GM21526 (cell line): ENCODE results near the gene RABL2A.
"Not testable (repeated sequence)": the region's sequence is repeated elsewhere in the genome, so short reads cannot be mapped to it uniquely, and the experiment has no call there.

Experiments
- ATAC-seq: cut with Tn5 transposase; IDR thresholded peaks from one replicate; pipeline ENCODE4 v1.9.1; 2021; ENCODE audit warnings: moderate library complexity; ENCODE audit not compliant: unreplicated experiment, low FRiP score

The RABL2A gene

DNA sequence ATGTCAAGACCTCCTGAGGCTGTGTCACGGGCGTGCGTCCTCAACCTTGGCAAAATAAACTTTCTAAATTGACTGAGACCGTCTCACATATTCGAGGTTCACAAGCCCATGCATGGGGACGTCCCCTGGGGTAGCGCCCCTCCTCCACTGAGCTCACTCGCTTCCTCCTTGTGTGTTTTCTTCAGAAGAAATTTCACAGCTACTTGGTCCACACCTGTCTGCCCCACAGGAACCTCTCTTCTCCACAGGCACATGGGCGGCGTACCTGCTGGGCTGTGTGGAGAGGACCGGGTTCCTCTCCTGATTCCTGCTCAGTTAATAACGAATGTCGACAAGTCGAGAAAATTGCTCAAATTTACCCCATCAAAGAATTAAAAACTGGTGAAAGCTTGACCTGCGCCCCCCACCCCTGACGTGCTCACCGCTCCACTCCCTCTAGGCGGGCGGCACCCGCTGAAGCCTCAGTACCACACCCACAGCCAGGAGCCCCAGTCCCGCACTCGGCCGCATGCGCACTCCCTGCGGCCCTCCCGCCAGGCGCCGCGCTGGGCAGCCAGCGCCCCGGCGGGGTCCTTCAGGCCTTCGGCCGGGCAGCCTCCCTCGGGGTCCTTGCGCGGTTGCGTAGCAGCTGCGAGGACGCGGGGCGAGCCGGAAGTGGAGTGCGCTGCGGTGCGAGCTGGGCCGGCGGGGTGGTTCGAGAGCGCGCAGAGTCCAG, at the start of gene RABL2A:
Gene RABL2A (plus strand): TSS at position 651 of the 715 bp plus-strand sequence. CDS start 1,341 bp downstream, outside the sequence.
- peak; percentile 94 for ATAC-seq

DNA sequence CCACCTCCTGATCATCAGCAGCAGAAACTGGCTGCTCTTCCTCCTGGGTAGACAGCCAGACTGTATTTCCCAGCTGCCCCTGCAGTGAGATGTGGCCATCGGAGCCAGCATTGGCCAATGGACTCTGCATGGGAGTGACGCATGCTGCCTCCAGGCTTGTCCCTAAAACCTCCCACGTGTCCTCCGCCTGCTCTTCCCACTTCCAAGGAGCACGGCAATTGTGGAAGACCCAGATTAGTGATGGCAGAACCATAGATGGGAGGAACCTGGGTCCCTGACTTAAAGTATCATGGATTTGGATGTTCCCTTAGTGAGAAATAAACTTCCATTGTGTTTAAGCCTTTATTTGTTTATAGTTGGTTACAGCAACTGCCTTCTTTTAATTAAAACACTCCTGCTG, 48.6 kb upstream of the RABL2A start:
- ATAC-seq = not testable (repeated sequence)

DNA sequence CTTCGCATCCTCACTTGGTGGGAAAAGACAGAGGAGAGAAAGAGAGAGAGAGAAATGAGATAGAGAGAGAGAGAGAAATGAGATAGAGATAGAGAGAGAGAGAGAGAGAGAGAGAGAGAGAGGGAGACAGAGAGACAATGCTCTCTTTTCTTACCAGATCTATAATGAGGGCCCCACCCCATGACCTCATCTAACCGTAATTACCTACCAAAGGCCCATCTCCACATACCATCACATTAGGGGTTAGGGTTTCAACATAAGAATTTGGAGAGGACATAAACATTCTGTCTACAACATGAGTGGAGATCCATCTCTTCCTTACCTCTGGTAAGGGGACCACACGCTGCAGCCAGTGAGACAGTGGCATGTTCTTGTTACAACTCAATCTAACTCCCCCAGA, 44.6 kb upstream of the RABL2A start:
- not testable (repeated sequence) for ATAC-seq

DNA sequence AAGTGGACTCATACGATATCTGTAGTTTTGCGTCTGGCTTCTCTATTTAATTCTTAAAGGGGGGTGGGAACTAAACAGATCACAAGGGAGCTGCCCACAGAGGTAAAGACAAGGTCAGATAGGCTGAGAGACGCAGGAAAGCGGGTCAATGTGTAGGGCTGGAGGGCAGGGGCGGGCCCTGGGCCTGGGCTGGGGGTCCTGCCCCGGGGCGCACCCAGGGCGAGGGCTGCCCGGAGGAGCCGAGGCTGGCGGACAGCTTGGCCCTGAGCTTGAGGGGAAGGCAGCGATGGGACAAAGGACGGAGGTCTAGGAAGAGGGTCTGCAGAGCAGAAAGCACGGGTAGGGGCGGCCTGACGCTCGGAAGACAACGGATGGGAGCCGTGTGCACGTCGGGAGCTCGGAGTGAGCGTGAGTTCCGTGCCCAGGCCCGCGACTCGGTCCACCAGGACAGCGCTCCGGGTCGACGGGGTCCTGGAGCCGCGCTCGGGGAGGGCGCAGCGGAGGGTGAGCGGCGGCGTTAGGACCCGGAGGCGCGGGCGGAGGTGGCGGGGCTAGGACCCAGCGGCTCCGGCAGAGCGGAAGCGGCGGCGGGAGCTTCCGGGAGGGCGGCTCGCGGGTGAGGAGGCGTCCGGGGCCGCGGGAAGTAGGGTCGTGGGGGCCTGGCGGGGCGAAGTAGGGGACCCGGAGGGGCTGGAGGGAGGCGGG, 43.4 kb upstream of the RABL2A start:
- ATAC-seq = not testable (repeated sequence)

DNA sequence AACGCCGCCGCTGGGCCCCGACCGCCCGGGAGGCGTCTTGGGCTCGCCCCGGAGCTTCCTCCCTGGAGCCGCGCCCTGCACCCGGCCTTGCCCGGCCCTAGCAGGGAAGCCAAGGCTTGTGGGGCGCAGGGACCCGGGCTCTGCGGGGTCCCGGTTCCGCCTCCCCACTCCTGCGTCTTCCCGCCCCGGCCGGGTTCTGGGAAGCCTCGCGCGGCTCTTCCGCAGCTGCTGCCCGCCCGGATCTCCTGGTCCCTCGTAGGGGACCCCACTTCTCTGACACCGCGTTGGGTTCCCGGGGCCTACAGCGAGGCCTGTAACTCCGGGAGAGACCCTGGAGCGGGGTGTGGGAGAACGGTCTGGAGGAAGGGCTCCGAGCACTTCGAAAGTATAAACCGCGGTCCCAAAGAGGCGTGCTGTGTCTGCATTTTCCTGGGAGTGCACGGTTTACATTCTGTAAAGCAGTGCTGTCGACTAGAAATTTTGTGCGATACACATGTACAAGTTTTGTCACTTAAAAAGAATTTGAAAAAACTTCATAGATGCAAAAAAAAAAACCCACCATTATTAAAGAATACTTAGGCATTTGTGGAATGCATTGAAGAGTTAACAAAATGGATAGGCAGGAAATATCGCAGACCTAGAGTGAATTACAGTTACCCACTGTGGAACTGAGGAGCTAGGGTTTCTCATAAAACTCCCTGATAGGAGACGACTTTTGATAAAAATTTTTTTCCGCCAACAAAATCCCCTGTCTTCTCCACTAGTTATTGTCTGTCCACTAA, 42.6 kb upstream of the RABL2A start:
- not testable (repeated sequence) for ATAC-seq

DNA sequence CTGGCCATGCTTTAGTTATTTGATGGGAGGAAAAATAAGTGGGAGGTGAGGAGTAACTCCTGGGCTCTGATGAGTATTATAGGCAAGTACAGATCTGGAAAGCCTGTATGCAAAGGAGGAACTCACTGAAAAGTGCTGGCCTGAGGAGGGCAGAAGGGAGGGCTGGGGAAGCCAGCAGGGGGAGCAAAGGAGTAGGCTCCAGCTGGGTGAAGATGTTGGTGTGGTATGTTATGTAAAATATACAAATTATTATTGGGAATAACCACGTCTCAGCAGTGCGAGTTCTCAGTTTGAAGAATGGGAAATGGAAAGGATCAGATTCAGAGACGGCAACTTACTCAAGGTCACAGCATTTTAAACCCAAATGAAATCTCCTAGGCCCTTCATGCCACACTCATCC, 39.9 kb upstream of the RABL2A start:
- not testable (repeated sequence) for ATAC-seq

DNA sequence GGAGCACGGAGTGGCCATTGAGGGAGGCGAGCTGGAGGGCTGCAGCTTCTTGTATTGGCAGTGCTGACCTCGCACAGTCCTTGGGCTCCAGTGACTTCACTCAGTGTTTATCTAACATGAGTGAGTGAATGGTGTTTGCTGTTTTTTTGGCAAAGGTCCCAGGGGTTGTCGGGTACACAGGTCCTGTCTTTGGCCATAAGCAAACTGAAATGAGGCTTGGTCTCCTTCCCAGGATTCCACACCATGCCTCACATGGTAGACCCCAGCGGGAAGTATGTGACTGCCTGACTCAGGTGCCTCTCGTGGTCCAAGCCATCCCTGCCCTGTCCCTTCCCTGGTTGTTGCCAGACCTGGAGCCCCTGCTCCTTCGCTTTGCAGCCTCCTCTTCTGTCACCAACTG, 37.5 kb upstream of the RABL2A start:
- ATAC-seq = not testable (repeated sequence)

DNA sequence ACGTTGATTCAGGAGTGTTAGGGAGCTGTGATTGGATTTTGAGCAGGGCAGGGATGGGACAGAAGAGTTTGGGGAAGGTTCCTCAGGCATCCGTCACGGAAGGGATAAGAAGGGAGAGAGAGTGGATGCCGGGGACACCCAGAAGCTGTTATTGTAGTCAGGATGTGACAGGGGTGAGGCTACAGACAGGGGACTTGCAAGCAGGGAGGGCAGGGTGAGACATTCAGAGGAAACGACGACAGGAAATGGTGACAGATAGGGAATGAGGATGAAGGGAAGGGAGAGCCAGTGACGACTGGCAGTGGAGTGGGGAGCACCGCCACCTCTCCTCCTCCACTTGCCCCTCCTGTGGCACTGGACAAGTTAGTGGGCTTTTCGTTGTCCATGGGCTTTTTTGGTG, 35.1 kb upstream of the RABL2A start:
- ATAC-seq = not testable (repeated sequence)

DNA sequence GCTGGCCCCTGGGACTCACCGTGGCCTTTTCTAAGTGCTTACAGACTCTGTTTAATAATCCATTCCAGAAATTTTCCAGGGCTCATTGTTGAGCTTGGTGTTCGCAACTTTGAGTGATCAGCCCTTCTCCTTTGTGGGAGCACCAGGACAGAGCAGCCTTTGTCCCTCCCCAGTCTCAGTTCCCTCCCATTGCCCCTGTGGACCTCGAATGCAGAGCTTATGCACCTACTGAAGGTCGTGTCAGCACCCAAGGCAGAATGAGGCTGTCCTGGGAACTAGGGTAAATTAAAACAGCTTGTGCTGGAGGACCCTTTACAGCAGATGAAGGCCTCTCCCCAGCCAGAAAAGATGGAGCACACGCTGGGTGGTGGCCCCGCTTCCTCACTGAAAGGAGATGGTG, 33.8 kb upstream of the RABL2A start:
- ATAC-seq = not testable (repeated sequence)

DNA sequence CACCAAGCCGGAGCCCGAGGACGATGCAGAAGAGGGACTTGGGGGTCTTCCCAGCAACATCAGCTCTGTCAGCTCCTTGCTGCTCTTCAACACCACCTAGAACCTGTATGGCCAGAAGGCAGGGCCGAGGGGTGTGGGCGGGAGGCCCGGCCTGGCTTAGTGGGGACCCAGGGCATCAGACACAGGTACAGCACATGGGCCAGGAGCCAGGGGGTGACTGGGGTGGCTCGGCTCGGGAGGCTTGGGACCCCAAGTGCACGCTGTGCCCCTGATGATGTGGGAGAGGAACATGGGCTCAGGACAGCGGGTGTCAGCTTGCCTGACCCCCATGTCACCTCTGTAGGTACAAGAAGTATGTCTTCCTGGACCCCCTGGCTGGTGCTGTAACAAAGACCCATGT, 31.3 kb upstream of the RABL2A start:
- ATAC-seq = not testable (repeated sequence)

DNA sequence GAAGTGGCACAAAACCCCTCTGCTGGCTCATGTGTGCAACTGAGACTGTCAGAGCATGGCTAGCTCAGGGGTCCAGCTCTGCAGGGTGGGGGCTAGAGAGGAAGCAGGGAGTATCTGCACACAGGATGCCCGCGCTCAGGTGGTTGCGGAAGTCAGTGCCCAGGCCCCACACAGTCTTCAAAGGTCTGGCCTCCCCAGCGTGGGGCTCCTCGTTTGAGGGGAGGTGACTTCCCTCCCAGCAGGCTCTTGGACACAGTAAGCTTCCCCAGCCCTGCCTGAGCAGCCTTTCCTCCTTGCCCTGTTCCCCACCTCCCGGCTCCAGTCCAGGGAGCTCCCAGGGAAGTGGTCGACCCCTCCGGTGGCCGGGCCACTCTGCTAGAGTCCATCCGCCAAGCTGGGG, 29.9 kb upstream of the RABL2A start:
- ATAC-seq = not testable (repeated sequence)

DNA sequence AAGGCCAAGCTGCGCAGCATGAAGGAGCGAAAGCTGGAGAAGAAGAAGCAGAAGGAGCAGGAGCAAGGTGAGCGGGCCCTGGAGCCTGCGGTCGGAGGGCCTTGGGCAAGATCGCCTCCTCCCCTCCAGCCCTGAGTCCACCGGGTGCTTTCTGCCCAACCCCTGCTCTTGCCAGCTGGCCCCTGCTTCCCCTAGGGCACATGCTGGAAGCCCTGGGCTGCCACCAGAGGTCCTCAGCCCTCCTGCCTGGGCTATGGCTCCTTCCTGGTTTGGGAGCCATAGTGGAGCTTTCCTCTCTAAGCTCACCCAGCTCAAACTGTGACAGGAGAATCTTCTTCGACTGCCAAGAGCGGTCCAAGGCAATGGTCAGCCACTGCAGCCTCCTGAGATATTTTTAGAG, 29.5 kb upstream of the RABL2A start:
- not testable (repeated sequence) for ATAC-seq

DNA sequence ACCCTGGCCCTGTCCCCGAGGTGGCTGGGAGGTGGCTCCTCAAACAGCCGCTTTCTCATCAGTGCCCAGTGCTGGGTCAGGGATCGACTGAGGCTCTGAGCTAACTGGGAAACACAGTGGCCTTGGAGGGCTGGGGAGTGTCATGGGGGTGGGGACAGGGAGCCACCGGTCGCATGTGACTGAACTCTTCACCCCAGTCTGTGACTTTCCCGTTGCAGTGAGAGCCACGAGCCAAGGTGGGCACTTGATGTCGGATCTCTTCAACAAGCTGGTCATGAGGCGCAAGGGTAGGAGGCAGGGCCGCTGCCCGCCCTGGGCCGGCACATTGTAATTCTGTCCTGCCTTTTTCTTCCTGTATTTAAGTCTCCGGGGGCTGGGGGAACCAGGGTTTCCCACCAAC, 28.9 kb upstream of the RABL2A start:
- ATAC-seq = not testable (repeated sequence)

DNA sequence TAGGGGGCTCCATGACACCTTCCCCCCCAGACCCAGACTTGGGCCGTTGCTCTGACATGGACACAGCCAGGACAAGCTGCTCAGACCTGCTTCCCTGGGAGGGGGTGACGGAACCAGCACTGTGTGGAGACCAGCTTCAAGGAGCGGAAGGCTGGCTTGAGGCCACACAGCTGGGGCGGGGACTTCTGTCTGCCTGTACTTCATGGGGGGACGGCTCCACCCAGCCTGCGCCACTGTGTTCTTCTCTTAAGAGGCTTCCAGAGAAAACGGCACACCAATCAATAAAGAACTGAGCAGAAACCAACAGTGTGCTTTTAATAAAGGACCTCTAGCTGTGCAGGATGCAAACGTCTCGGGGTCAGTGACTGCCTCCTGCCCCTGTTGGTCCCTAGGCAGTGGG, 28.3 kb upstream of the RABL2A start:
- not testable (repeated sequence) for ATAC-seq

DNA sequence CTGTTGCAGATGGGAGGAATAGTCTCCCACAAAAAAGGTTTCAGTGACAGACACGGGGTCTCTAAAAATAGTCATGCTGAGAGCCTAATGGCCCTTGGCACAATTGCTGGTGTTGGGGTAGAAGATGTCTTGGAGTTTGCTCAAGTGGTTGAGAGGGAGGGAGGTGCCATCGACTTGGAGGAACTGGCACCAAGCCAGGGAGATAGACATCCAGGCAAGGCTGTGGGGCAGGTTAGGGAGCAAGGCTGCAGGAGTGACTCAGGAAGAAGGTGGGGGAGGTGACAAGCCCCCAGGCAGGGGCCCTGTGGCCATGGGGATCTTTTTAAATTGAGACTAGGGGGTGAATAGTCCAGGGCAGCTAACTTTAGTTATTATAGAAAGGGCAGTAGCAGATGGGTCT, 27.9 kb upstream of the RABL2A start:
- not testable (repeated sequence) for ATAC-seq

DNA sequence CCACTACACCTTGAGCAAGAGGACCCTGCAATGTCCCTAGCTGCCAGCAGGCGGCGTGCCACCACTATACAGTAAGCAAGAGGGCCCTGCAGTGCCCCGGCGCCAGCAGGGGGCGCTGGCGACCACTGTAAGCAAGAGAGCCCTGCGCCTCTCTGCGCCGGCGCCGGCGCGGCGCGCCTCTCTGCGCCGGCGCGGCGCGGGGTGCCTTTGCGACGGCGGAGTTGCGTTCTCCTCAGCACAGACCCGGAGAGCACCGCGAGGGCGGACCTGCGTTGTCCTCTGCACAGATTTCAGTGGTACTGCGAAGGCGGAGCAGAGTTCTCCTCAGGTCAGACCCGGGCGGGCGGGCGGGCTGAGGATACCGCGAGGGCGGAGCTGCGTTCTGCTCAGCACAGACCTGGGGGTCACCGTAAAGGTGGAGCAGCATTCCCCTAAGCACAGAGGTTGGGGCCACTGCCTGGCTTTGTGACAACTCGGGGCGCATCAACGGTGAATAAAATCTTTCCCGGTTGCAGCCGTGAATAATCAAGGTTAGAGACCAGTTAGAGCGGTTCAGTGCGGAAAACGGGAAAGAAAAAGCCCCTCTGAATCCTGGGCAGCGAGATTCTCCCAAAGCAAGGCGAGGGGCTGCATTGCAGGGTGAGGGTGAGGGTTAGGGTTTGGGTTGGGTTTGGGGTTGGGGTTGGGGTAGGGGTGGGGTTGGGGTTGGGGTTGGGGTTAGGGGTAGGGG, 24.9 kb upstream of the RABL2A start:
- ATAC-seq = not testable (repeated sequence)

DNA sequence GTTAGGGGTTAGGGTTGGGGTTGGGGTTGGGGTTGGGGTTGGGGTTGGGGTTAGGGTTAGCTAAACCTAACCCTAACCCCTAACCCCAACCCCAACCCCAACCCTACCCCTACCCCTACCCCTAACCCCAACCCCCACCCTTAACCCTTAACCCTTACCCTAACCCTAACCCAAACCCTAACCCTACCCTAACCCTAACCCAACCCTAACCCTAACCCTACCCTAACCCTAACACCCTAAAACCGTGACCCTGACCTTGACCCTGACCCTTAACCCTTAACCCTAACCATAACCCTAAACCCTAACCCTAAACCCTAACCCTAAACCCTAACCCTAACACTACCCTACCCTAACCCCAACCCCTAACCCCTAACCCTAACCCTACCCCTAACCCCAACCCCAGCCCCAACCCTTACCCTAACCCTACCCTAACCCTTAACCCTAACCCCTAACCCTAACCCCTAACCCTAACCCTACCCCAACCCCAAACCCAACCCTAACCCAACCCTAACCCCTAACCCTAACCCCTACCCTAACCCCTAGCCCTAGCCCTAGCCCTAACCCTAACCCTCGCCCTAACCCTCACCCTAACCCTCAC, 24.1 kb upstream of the RABL2A start:
- peak; percentile 48 for ATAC-seq

DNA sequence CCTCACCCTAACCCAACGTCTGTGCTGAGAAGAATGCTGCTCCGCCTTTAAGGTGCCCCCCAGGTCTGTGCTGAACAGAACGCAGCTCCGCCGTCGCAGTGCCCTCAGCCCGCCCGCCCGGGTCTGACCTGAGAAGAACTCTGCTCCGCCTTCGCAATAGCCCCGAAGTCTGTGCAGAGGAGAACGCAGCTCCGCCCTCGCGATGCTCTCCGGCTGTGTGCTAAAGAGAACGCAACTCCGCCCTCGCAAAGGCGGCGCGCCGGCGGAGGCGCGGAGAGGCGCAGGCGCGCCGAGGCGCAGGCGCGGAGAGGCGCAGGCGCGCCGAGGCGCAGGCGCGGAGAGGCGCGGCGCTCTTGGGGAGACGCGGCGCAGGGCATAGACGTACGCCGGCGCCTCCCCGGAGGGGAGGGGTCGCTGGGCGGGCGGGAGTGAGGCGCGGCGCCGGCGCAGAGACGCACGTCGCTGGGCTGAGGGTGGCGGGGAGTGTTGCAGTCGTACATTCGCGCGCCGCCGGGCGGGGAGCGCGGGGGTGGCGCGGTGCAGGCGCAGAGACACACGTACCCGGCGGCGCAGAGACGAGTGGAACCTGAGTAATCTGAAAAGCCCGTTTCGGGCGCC, 23.5 kb upstream of the RABL2A start:
- peak; percentile 100 for ATAC-seq

DNA sequence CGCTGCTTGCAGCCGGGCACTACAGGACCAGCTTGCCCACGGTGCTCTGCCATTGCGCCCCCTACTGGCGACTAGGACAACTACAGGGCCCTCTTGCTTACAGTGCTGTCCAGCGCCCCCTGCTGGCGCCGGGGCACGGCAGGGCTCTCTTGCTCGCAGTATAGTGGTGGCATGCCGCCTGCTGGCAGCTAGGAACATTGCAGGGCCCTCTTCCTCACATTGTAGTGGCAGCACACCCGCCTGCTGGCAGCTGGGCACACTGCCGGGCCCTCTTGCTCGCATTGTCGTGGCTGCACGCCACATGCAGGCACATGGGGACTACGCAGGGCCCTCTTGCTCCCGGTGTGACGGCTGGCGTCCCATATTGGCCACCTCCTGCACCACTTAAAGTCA, 23.0 kb upstream of the RABL2A start:
- not testable (repeated sequence) for ATAC-seq

DNA sequence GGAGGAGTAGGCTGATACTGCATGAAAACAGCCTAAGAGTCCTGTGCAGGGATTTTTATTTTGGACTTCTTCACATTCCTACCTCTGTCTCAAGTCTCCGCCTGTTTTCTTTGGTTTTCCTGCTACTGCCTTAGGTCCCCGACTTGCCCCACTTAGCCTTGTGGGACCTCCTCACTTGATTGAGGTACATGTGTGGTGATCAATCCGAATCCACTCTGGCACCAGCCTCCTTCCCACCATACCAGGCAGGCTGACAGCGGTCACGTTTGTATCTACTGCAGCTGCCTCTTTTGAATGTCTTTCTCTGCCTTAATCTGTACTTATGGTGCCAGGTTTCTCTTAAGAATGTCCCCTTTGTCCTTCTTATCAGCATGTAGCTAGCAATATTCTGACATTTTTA, 22.4 kb upstream of the RABL2A start:
- not testable (repeated sequence) for ATAC-seq
